ENCODE data around the gene PTGES3. TPM values are rescaled to one million over a fixed set of nuclear protein-coding genes. Genes with fewer than 3 reads are reported as not detected.

Gene PTGES3
- total and polyA plus RNA-seq, 2 of the 8 experiments (the other 6 are each of a cell fraction or from before 2014, with no cell fraction given) = 111 to 464 TPM

- TF ChIP-seq YY1 (IDR thresholded peaks at IDR 0.05; ENCODE audit: low read depth, low read length) (peak; percentile 85), MAX (IDR thresholded peaks at IDR 0.05) (peak; percentile 7; the same call in 1 of the 2 replicates), GABPA (IDR thresholded peaks at IDR 0.05; ENCODE audit: borderline replicate concordance, insufficient read depth, low read length) (no peak; the same call in 1 of the 2 replicates), RXRA (IDR thresholded peaks at IDR 0.05; ENCODE audit: insufficient read depth, low read depth, low read length) (no peak), USF2 (IDR thresholded peaks at IDR 0.05; ENCODE audit: low read length) (no peak), NANOG (IDR thresholded peaks at IDR 0.05; ENCODE audit: insufficient read depth, low read depth, low read length, poor library complexity, severe bottlenecking) (peak; percentile 5), CHD7 (IDR thresholded peaks at IDR 0.05; ENCODE audit: insufficient replicate concordance, low read length) (no peak)
These were observed 42.2 kb downstream of the PTGES3 start, which contains the start of gene ATP5F1B (continued) for GRCh38 chr12:56645717-56646446.
